HG02571 (cell line): ENCODE data around the gene CTCF.

Source experiments
- ATAC-seq: cut with Tn5 transposase; IDR thresholded peaks from one replicate; pipeline ENCODE4 v1.9.1; 2021; ENCODE audit warnings: mild to moderate bottlenecking, moderate library complexity; ENCODE audit not compliant: unreplicated experiment

Gene CTCF

GRCh38 chr16:67534431-67534830 is 27.9 kb upstream of the CTCF start:
- no peak for ATAC-seq

- no peak for ATAC-seq
These were observed 27.1 kb upstream of the CTCF start for GRCh38 chr16:67535201-67535600.

- no peak for ATAC-seq
These were observed 25.1 kb upstream of the CTCF start for GRCh38 chr16:67537270-67537635.

- ATAC-seq, result no peak
These were observed 24.4 kb upstream of the CTCF start for GRCh38 chr16:67537636-67538591.

GRCh38 chr16:67538666-67539101 is 23.6 kb upstream of the CTCF start:
- ATAC-seq, result no peak

GRCh38 chr16:67539271-67539670 is 23.1 kb upstream of the CTCF start:
- ATAC-seq, result no peak

GRCh38 chr16:67539691-67540635 is 22.4 kb upstream of the CTCF start:
- ATAC-seq, result no peak

- no peak for ATAC-seq
These were observed 21.6 kb upstream of the CTCF start for GRCh38 chr16:67540756-67541155.

GRCh38 chr16:67541391-67542263 is 20.7 kb upstream of the CTCF start:
- no peak for ATAC-seq

GRCh38 chr16:67542464-67542863 is 19.9 kb upstream of the CTCF start:
- no peak for ATAC-seq

- no peak for ATAC-seq
These were observed 19.3 kb upstream of the CTCF start for GRCh38 chr16:67543036-67543435.

GRCh38 chr16:67543582-67543981 is 18.7 kb upstream of the CTCF start:
- ATAC-seq, result no peak

- no peak for ATAC-seq
These were observed 17.9 kb upstream of the CTCF start for GRCh38 chr16:67544329-67544841.

GRCh38 chr16:67544844-67545664 is 17.3 kb upstream of the CTCF start:
- ATAC-seq, result no peak

- no peak for ATAC-seq
These were observed 16.7 kb upstream of the CTCF start for GRCh38 chr16:67545665-67546024.

GRCh38 chr16:67546091-67546501 is 16.2 kb upstream of the CTCF start:
- no peak for ATAC-seq

GRCh38 chr16:67546761-67547422 is 15.4 kb upstream of the CTCF start:
- ATAC-seq, result no peak

- no peak for ATAC-seq
These were observed 14.7 kb upstream of the CTCF start for GRCh38 chr16:67547423-67548264.
